Body of pancreas (tissue), 4 donors: Measurements from ENCODE around the gene FAM222A.

Experiments used
- POLR2A ChIP-seq, 3 donors: fragments of 450-650 bp; IDR thresholded peaks; one replicate each; pipeline ENCODE4 v1.6.1; 2016; ENCODE audit warnings: antibody characterized with exemption in 3 of 3, mild to moderate bottlenecking in 2 of 3
- TF ChIP-seq, protein P1 (sequence below), 7 experiments: fragments of 450-650 bp in 4 of 7; fragments of 200-600 bp in 3 of 7; sonication (generic) in 3 of 7; IDR thresholded peaks; one replicate each; pipeline ENCODE4 v1.5.1; 2016 to 2019; ENCODE audit warnings: antibody characterized with exemption in 7 of 7

DNA sequence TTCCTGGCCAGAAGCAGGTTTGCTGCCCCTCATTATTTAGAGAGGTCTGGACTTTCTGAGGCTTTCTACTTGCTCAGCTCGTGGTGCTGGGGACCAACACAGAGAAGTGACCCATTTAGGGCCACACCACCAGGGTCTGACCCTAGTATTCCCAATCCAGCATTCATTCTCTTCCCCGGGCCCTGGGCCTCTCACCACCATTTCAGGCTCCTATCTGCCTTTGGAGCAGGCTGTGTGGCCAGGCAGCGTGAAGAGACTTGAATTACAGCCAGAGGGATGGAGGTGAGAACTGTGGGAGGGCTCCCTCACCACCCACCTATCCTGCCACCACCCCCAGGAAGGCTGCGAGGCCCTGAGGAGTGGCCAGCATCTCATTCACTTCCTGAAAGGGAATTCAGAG, 24.6 kb downstream of the FAM222A start:
- no peak for TF ChIP-seq POLR2A (IDR thresholded peaks at IDR 0.05)
- TF ChIP-seq, protein P1, sequence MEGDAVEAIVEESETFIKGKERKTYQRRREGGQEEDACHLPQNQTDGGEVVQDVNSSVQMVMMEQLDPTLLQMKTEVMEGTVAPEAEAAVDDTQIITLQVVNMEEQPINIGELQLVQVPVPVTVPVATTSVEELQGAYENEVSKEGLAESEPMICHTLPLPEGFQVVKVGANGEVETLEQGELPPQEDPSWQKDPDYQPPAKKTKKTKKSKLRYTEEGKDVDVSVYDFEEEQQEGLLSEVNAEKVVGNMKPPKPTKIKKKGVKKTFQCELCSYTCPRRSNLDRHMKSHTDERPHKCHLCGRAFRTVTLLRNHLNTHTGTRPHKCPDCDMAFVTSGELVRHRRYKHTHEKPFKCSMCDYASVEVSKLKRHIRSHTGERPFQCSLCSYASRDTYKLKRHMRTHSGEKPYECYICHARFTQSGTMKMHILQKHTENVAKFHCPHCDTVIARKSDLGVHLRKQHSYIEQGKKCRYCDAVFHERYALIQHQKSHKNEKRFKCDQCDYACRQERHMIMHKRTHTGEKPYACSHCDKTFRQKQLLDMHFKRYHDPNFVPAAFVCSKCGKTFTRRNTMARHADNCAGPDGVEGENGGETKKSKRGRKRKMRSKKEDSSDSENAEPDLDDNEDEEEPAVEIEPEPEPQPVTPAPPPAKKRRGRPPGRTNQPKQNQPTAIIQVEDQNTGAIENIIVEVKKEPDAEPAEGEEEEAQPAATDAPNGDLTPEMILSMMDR (IDR thresholded peaks at IDR 0.05), result no peak
